Hepatocyte (in vitro differentiated cells): Measurements from ENCODE around the gene SERPINA6.

Experiments used
- EZH2phosphoT487 ChIP-seq: fragments of 200-600 bp; sonication (generic); IDR thresholded peaks from one replicate; pipeline ENCODE4 v1.6.1; 2018; ENCODE audit warnings: antibody characterized with exemption, mild to moderate bottlenecking, low read depth, moderate library complexity; ENCODE audit not compliant: unreplicated experiment, severe bottlenecking
- TF ChIP-seq, protein P1 (sequence below): fragments of 200-600 bp; sonication (generic); IDR thresholded peaks from 2 replicates; pipeline ENCODE4 v1.5.1; 2016; ENCODE audit warnings: antibody characterized with exemption, mild to moderate bottlenecking; ENCODE audit not compliant: poor library complexity

DNA sequence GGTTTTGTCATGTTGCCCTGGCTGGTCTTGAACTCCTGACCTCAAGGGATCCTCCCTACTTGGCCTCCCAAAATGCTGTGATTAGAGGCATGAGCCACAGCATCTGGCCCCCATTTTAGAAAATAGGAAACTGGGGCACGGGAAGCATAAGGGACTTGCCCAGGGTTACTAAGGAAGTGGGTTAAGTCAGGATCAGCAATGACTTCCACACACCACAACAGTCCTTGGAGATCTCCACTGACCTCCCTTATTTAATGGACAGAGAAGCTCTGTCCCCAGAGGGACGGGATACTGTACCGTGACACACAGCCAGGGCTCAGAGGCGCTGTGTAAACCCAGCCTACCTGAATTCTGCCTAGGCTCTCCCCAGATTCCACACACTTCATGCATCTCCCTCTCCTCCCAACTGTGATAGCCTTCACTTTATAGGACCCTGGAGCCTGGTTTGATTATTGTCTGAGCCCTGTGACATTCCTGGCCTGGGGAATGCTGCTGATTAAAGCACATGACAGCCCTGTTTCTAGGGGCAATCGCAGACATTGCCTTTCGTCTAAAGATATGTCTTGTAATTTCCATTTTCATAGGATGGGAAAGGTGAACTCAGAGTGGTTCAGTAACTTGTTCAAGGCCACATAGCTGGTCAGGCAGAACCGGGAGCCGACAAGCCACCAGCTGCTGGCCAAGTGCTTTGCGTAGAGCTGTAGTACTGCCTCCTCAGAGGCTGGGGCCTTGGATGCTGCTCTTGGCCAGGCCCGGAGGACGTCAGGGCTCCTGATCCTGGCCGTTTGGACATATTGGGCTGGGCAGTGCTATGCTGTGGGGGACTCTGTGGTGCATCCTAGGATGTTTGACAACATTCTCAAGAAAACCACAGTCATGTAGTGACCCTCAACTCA lies 44.5 kb upstream of the SERPINA6 start:
- TF ChIP-seq EZH2phosphoT487 = no peak
- TF ChIP-seq, protein P1, sequence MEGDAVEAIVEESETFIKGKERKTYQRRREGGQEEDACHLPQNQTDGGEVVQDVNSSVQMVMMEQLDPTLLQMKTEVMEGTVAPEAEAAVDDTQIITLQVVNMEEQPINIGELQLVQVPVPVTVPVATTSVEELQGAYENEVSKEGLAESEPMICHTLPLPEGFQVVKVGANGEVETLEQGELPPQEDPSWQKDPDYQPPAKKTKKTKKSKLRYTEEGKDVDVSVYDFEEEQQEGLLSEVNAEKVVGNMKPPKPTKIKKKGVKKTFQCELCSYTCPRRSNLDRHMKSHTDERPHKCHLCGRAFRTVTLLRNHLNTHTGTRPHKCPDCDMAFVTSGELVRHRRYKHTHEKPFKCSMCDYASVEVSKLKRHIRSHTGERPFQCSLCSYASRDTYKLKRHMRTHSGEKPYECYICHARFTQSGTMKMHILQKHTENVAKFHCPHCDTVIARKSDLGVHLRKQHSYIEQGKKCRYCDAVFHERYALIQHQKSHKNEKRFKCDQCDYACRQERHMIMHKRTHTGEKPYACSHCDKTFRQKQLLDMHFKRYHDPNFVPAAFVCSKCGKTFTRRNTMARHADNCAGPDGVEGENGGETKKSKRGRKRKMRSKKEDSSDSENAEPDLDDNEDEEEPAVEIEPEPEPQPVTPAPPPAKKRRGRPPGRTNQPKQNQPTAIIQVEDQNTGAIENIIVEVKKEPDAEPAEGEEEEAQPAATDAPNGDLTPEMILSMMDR = no peak
